Cardiac fibroblast (primary cell): ENCODE measurements around the gene SMYD3.

Source experiments
- DNase-seq, 2 donors: peaks; one replicate each; pipeline versions ENCODE4 v3.0.0 to v3.0.0-alpha.2; 2010; ENCODE audit warnings: low read depth in 2 of 2
- H3K4me3 ChIP-seq, 2 donors: replicated peaks in 1 of 2; 1 replicate in 1 of 2; 2 replicates in 1 of 2; pipeline ENCODE4 v1.5.1; 2011; ENCODE audit warnings: low read depth in 2 of 2, low read length in 2 of 2, mild to moderate bottlenecking in 2 of 2, moderate library complexity in 1 of 2
- CTCF ChIP-seq: IDR thresholded peaks from one replicate; pipeline ENCODE4 v1.5.1; 2011; ENCODE audit warnings: low read depth, mild to moderate bottlenecking, low read length, inconsistent platforms

SMYD3 gene

GRCh38 chr1:246134789-246135188 is 372.3 kb downstream of the SMYD3 start:
- no peak for TF ChIP-seq CTCF
- H3K4me3 ChIP-seq: no peak overlapping the region

GRCh38 chr1:246131095-246131494 is 376.0 kb downstream of the SMYD3 start:
- H3K4me3 ChIP-seq: no peak overlapping the region
- TF ChIP-seq CTCF: no peak
- DNase-seq: no peak

More at GRCh38 chr1:246134789-246135188, 372.3 kb downstream of the SMYD3 start:
- no peak for DNase-seq

- no peak overlapping the region for H3K4me3 ChIP-seq
- no peak for DNase-seq
- TF ChIP-seq CTCF: no peak
Measured at GRCh38 chr1:246128494-246129069, 378.5 kb downstream of the SMYD3 start.

GRCh38 chr1:246126580-246126979 is 380.5 kb downstream of the SMYD3 start:
- DNase-seq: no peak
- no peak for TF ChIP-seq CTCF
- H3K4me3 ChIP-seq: no peak overlapping the region

- DNase-seq: no peak
- no peak for TF ChIP-seq CTCF
- no peak overlapping the region for H3K4me3 ChIP-seq
Measured at GRCh38 chr1:246122071-246122470, 385.0 kb downstream of the SMYD3 start.

- DNase-seq: peak; percentile 13 to 30
- no peak overlapping the region for H3K4me3 ChIP-seq
- TF ChIP-seq CTCF: no peak
Measured at GRCh38 chr1:246121533-246121932, 385.5 kb downstream of the SMYD3 start.
